A549 (cell line): ENCODE results near the gene GALNTL6. TPM values are rescaled to one million over a fixed set of nuclear protein-coding genes. Genes with fewer than 3 reads are reported as not detected.

Experiments
- ATAC-seq, 2 experiments: fragments of 200-7000 bp in 1 of 2; fragments of >200 bp in 1 of 2; cut with Nextera tagmentation in 1 of 2; cut with Tn5 transposase in 1 of 2; 3 replicates each; pipeline versions ENCODE4 v1.8.0 to v1.9.1; 2018 to 2020; ENCODE audit warnings: mild to moderate bottlenecking in 1 of 2, moderate library complexity in 1 of 2
- CTCF ChIA-PET: fragments of 300-600 bp; sonication (Branson Sonifier 250); formaldehyde crosslinking; extraction: SDS; loops from one replicate; lab custom pipeline; 2021; ENCODE audit warnings: antibody characterized with exemption, inconsistent platforms; lab: Yijun Ruan, JAX
- POLR2A ChIA-PET: fragments of 350-600 bp; formaldehyde crosslinking; extraction: SDS; loops from one replicate; lab custom pipeline; 2021; ENCODE audit warnings: antibody characterized with exemption, inconsistent platforms; lab: Yijun Ruan, JAX
- DNase-seq, 2 experiments: peaks; one replicate each; pipeline versions ENCODE4 v3.0.0 to v3.0.0-alpha.2; 2011 to 2016; ENCODE audit warnings: low read depth in 1 of 2, low spot score in 1 of 2
- FAIRE-seq: peaks from 2 replicates; lab custom pipeline; 2011; peaks lifted over from hg19 to GRCh38; lab: Jason Lieb, UNC
- H3K27ac ChIP-seq, 2 experiments: fragments of >200 bp; sonication (Bioruptor Twin); formaldehyde crosslinking; 3 replicates each; pipeline ENCODE4 v1.5.1; 2016 to 2017
- H3K4me1 ChIP-seq: fragments of >200 bp; sonication (Bioruptor Twin); formaldehyde crosslinking; 3 replicates; pipeline ENCODE4 v1.6.1; 2016
- H3K4me2 ChIP-seq: fragments of >200 bp; sonication (Bioruptor Twin); formaldehyde crosslinking; 3 replicates; pipeline ENCODE4 v1.6.1; 2016
- H3K4me3 ChIP-seq: fragments of >200 bp; sonication (Bioruptor Twin); formaldehyde crosslinking; 3 replicates; pipeline ENCODE4 v1.5.1; 2016
- H3K9me3 ChIP-seq: fragments of >200 bp; sonication (Bioruptor Twin); formaldehyde crosslinking; 3 replicates; pipeline ENCODE4 v1.6.1; 2016
- BHLHE40 ChIP-seq: IDR thresholded peaks from 2 replicates; pipeline ENCODE4 v1.6.1; 2012; ENCODE audit warnings: low read depth, low read length, inconsistent platforms
- CEBPB ChIP-seq, 2 experiments: fragments of >200 bp in 1 of 2; sonication (Bioruptor Twin) in 1 of 2; formaldehyde crosslinking in 1 of 2; IDR thresholded peaks; 2 replicates each; pipeline ENCODE4 v1.6.1; 2012 to 2016
- EP300 ChIP-seq, 2 experiments: fragments of >200 bp; sonication (Bioruptor Twin); formaldehyde crosslinking; IDR thresholded peaks; 2 replicates in 1 of 2; 3 replicates in 1 of 2; pipeline ENCODE4 v1.6.1; 2016 to 2017
- HEYL ChIP-seq: fragments of 250-450 bp; sonication (Bioruptor Pico); IDR thresholded peaks from 2 replicates; pipeline ENCODE4 v1.8.0; 2021; ENCODE audit warnings: mild to moderate bottlenecking, moderate library complexity
- HOXA7 ChIP-seq: fragments of 250-450 bp; sonication (Bioruptor Pico); IDR thresholded peaks from 2 replicates; pipeline ENCODE4 v1.5.0; 2020; ENCODE audit warnings: mild to moderate bottlenecking, moderate library complexity
- HOXB13 ChIP-seq: fragments of 250-450 bp; sonication (Bioruptor Pico); IDR thresholded peaks from 2 replicates; pipeline ENCODE4 v1.5.0; 2020; ENCODE audit warnings: low read depth, mild to moderate bottlenecking, moderate library complexity
- JUN ChIP-seq, 2 experiments: fragments of >200 bp; sonication (Bioruptor Twin); formaldehyde crosslinking; IDR thresholded peaks; 2 replicates in 1 of 2; 3 replicates in 1 of 2; pipeline ENCODE4 v1.6.1; 2016 to 2017
- MAZ ChIP-seq: fragments of 150-350 bp; IDR thresholded peaks from 2 replicates; pipeline ENCODE4 v1.6.1; 2014; ENCODE audit warnings: antibody characterized with exemption, low read depth, low read length, borderline replicate concordance
- MYC ChIP-seq: IDR thresholded peaks from 2 replicates; pipeline ENCODE4 v1.6.1; 2012; ENCODE audit warnings: mild to moderate bottlenecking, inconsistent platforms, low read length, improper control_type of control experiment, borderline replicate concordance
- NPAS2 ChIP-seq: fragments of 250-450 bp; sonication (Bioruptor Pico); IDR thresholded peaks from 2 replicates; pipeline ENCODE4 v1.8.0; 2022; ENCODE audit warnings: mild to moderate bottlenecking, moderate library complexity, borderline replicate concordance
- NR3C1 ChIP-seq: fragments of >200 bp; sonication (Bioruptor Twin); formaldehyde crosslinking; IDR thresholded peaks from 3 replicates; pipeline ENCODE4 v1.6.1; 2017
- PHF8 ChIP-seq: fragments of 200-600 bp; sonication (generic); IDR thresholded peaks from 2 replicates; pipeline ENCODE4 v1.6.1; 2016; ENCODE audit warnings: low read depth, mild to moderate bottlenecking, antibody characterized with exemption, moderate library complexity, borderline replicate concordance
- RAD21 ChIP-seq, 2 experiments: fragments of >200 bp in 1 of 2; sonication (Bioruptor Twin) in 1 of 2; formaldehyde crosslinking in 1 of 2; IDR thresholded peaks in 1 of 2; conservative IDR thresholded peaks in 1 of 2; 2 replicates in 1 of 2; 3 replicates in 1 of 2; pipeline ENCODE4 v1.6.1; 2012 to 2018; ENCODE audit warnings: inconsistent platforms in 1 of 2
- RARB ChIP-seq: fragments of 250-450 bp; sonication (Bioruptor Pico); IDR thresholded peaks from 2 replicates; pipeline ENCODE4 v1.8.0; 2021; ENCODE audit warnings: mild to moderate bottlenecking, moderate library complexity
- ZSCAN20 ChIP-seq: fragments of 250-450 bp; sonication (Bioruptor Pico); IDR thresholded peaks from 2 replicates; pipeline ENCODE4 v1.8.0; 2022; ENCODE audit warnings: mild to moderate bottlenecking, moderate library complexity
- WGBS: methylation state at CpG from one replicate; pipeline ENCODE4 v1.1.6; 2017; ENCODE audit errors: missing lambda C conversion rate; 5-methylcytosine and 5-hydroxymethylcytosine counted together
- polyA plus RNA-seq, 4 experiments: library from polyadenylated mRNA; depleted of rRNA in 3 of 4; stranded (reverse); fragments of >200 nt; fragmentation: RNase III in 1 of 4; extraction: RNeasy Plus Mini Kit Qiagen cat#74134 plus additional on column Dnase treatment in 1 of 4; gene quantifications; 2 replicates in 3 of 4; 3 replicates in 1 of 4; pipeline ENCODE4 v1.2.3, GENCODE V29; 2011 to 2017
- TF ChIP-seq, protein P1 (sequence below): IDR thresholded peaks from 2 replicates; pipeline ENCODE4 v1.6.1; 2012
- TF ChIP-seq, protein P2 (sequence below): fragments of >200 bp; sonication (Bioruptor Twin); formaldehyde crosslinking; IDR thresholded peaks from 3 replicates; pipeline ENCODE4 v1.6.1; 2016
- TF ChIP-seq, protein P3 (sequence below): fragments of 150-350 bp; IDR thresholded peaks from 2 replicates; pipeline ENCODE4 v1.6.1; 2014; ENCODE audit warnings: low read depth, mild to moderate bottlenecking, low read length
- TF ChIP-seq, protein P4 (sequence below): IDR thresholded peaks from 2 replicates; pipeline ENCODE4 v1.6.1; 2012; ENCODE audit warnings: low read depth, borderline replicate concordance
- TF ChIP-seq, protein P5 (sequence below): fragments of 450-650 bp; IDR thresholded peaks from 2 replicates; pipeline ENCODE4 v1.6.1; 2014; ENCODE audit warnings: antibody characterized with exemption

The GALNTL6 gene
- polyA plus RNA-seq, 2 of the 4 experiments (the other 2 are of a cell fraction), result 0.06 to 0.49 TPM

DNA sequence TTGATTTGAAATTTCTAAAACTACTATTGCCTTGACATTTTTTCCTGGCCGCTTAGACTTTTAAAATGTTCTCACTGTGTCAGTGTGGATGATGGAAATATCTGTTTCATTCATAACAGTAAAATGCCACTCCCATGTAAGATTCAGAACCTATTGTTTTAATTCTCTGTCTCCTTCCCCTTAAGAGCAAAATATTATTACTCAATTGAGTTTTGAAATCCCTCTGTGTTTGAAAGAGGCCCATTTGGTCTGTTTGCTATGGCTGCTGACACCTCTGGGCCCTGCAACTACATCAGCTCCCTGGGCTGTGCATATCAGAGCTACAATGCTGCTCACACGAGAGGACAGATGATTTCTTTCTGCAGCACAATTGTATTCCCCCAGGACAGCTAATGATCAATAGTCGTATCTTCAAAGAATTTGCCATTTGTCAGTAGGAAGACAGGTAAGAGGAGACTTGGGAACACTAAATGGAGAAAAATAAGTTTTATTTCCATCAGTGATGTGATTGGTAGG is 967.4 kb downstream of the GALNTL6 start (continued):
- TF ChIP-seq, protein P1, sequence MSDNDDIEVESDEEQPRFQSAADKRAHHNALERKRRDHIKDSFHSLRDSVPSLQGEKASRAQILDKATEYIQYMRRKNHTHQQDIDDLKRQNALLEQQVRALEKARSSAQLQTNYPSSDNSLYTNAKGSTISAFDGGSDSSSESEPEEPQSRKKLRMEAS, result no peak
- TF ChIP-seq RAD21 (conservative IDR thresholded peaks at IDR 0.05 in 1 of 2, IDR thresholded peaks at IDR 0.05 in 1 of 2), result no peak
- TF ChIP-seq, protein P2, sequence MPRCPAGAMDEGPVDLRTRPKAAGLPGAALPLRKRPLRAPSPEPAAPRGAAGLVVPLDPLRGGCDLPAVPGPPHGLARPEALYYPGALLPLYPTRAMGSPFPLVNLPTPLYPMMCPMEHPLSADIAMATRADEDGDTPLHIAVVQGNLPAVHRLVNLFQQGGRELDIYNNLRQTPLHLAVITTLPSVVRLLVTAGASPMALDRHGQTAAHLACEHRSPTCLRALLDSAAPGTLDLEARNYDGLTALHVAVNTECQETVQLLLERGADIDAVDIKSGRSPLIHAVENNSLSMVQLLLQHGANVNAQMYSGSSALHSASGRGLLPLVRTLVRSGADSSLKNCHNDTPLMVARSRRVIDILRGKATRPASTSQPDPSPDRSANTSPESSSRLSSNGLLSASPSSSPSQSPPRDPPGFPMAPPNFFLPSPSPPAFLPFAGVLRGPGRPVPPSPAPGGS, result no peak
- TF ChIP-seq MYC, result no peak
- no peak for TF ChIP-seq HEYL (CRISPR knock-in tag)
- no peak for TF ChIP-seq BHLHE40
- no peak for TF ChIP-seq HOXB13 (CRISPR knock-in tag)

DNA sequence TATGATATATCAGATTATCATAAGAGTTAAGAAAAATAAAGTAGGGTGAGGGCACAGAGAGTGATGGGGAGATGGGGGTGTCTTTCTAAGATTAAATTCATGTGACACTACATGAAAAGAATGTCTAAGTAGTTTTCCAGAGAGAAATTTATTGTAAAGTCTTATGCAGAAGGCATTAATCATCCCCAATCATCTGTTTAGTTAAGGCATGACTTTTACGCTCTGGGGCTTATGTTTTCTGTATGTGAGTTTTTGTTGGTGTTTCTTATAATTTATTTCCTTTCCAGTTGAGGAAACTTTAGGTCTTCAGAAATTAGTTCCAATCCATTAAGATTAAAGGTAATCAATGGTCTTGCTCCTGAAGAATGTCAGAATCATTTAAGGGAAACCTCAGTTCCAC is 972.4 kb downstream of the GALNTL6 start:
- FAIRE-seq (no peak), DNase-seq (no peak), ATAC-seq (no peak)
- Histone ChIP-seq H3K9me3 (no peaks in the 10 kb centered on the region), H3K4me2 (peak overlapping the region; percentile 12; the same call in 1 of the 3 replicates), H3K4me1 (peaks cover 14% of the 10 kb centered on the region; the same call in 1 of the 3 replicates), H3K4me3 (no peak overlapping the region), H3K27ac (no peak overlapping the region)
- TF ChIP-seq RARB (CRISPR knock-in tag) (no peak), PHF8 (no peak), JUN (IDR thresholded peaks at IDR 0.05) (no peak), BHLHE40 (no peak), MAZ (no peak), CEBPB (IDR thresholded peaks at IDR 0.05) (no peak), NR3C1 (no peak), HOXA7 (CRISPR knock-in tag) (no peak), ZSCAN20 (no peak), NPAS2 (CRISPR knock-in tag) (no peak), EP300 (IDR thresholded peaks at IDR 0.05) (no peak)
- TF ChIP-seq, protein P1, result no peak
- TF ChIP-seq, protein P3, sequence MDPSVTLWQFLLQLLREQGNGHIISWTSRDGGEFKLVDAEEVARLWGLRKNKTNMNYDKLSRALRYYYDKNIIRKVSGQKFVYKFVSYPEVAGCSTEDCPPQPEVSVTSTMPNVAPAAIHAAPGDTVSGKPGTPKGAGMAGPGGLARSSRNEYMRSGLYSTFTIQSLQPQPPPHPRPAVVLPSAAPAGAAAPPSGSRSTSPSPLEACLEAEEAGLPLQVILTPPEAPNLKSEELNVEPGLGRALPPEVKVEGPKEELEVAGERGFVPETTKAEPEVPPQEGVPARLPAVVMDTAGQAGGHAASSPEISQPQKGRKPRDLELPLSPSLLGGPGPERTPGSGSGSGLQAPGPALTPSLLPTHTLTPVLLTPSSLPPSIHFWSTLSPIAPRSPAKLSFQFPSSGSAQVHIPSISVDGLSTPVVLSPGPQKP, result no peak
- TF ChIP-seq, protein P4, sequence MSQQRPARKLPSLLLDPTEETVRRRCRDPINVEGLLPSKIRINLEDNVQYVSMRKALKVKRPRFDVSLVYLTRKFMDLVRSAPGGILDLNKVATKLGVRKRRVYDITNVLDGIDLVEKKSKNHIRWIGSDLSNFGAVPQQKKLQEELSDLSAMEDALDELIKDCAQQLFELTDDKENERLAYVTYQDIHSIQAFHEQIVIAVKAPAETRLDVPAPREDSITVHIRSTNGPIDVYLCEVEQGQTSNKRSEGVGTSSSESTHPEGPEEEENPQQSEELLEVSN, result no peak
- TF ChIP-seq, protein P5, sequence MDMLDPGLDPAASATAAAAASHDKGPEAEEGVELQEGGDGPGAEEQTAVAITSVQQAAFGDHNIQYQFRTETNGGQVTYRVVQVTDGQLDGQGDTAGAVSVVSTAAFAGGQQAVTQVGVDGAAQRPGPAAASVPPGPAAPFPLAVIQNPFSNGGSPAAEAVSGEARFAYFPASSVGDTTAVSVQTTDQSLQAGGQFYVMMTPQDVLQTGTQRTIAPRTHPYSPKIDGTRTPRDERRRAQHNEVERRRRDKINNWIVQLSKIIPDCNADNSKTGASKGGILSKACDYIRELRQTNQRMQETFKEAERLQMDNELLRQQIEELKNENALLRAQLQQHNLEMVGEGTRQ, result no peak
- POLR2A ChIA-PET, result no interaction called here
- WGBS, result 88% methylated on average over 1 of the region's 1 CpG
- CTCF ChIA-PET, result no interaction called here
